Osteoblast (primary cell): ENCODE measurements around the gene TOMT. TPM values are rescaled to one million over a fixed set of nuclear protein-coding genes. Genes with fewer than 3 reads are reported as not detected.
"Not testable (repeated sequence)": the region's sequence is repeated elsewhere in the genome, so short reads cannot be mapped to it uniquely, and the experiment has no call there.

ENCODE experiments used
- DNase-seq: peaks from one replicate; pipeline ENCODE4 v3.0.0; 2011; ENCODE audit warnings: low spot score, mixed read lengths; ENCODE audit not compliant: insufficient read length; ENCODE audit errors: missing footprints
- H2AFZ ChIP-seq: 2 replicates; pipeline ENCODE4 v1.6.0; 2011; ENCODE audit warnings: mild to moderate bottlenecking, low read length
- H3K27ac ChIP-seq: 2 replicates; pipeline ENCODE4 v1.5.1; 2011; ENCODE audit warnings: mild to moderate bottlenecking, low read depth, low read length, moderate library complexity
- H3K27me3 ChIP-seq: 2 replicates; pipeline ENCODE4 v1.6.0; 2012; ENCODE audit warnings: mild to moderate bottlenecking, control low read depth, inconsistent platforms, low read length, moderate library complexity; ENCODE audit not compliant: insufficient read depth
- H3K36me3 ChIP-seq: 2 replicates; pipeline ENCODE4 v1.5.1; 2011; ENCODE audit warnings: mild to moderate bottlenecking, low read length, control low read depth, moderate library complexity; ENCODE audit not compliant: insufficient read depth
- H3K4me1 ChIP-seq: 2 replicates; pipeline ENCODE4 v1.5.1; 2011; ENCODE audit warnings: mild to moderate bottlenecking, low read length, control low read depth, moderate library complexity; ENCODE audit not compliant: insufficient read depth
- H3K4me2 ChIP-seq: 2 replicates; pipeline ENCODE4 v1.6.0; 2011; ENCODE audit warnings: mild to moderate bottlenecking, low read length; ENCODE audit not compliant: insufficient read depth
- H3K4me3 ChIP-seq: fragments of 200-600 bp; sonication (generic); 3 replicates; pipeline ENCODE4 v1.5.1; 2012; ENCODE audit warnings: mild to moderate bottlenecking, low read length, inconsistent platforms; ENCODE audit not compliant: insufficient read depth
- H3K79me2 ChIP-seq: 2 replicates; pipeline ENCODE4 v1.6.0; 2012; ENCODE audit warnings: mild to moderate bottlenecking, low read length, control low read depth, inconsistent platforms; ENCODE audit not compliant: insufficient read depth
- H3K9me3 ChIP-seq: 2 replicates; pipeline ENCODE4 v1.5.1; 2011; ENCODE audit warnings: low read depth, low read length, control low read depth
- H4K20me1 ChIP-seq: 2 replicates; pipeline ENCODE4 v1.6.0; 2012; ENCODE audit warnings: mild to moderate bottlenecking, low read length, control low read depth; ENCODE audit not compliant: insufficient read depth
- CTCF ChIP-seq: IDR thresholded peaks from 2 replicates; pipeline ENCODE4 v1.5.1; 2011; ENCODE audit warnings: mild to moderate bottlenecking, low read depth, low read length, moderate library complexity; ENCODE audit errors: extremely low read depth
- total RNA-seq: library from RNA; depleted of rRNA; stranded (reverse); fragments of >200 nt; gene quantifications from 2 replicates; pipeline ENCODE4 v1.2.3, GENCODE V29; 2012

TOMT gene
- total RNA-seq, 1 donor, result not detected

GRCh38 chr11:72150882-72151281 lies 45.2 kb downstream of the TOMT start:
- no peak overlapping the region for H3K4me2 ChIP-seq
- H3K27ac ChIP-seq, result no peak overlapping the region
- no peak for TF ChIP-seq CTCF
- DNase-seq, result no peak
- H3K27me3 ChIP-seq, result no peaks in the 10 kb centered on the region
- H3K4me3 ChIP-seq, result no peak overlapping the region
- no peaks in the 10 kb centered on the region for H3K36me3 ChIP-seq
- H3K9me3 ChIP-seq, result no peaks in the 10 kb centered on the region
- H3K79me2 ChIP-seq, result no peaks in the 10 kb centered on the region
- H2AFZ ChIP-seq, result no peak overlapping the region
- H3K4me1 ChIP-seq, result no peaks in the 10 kb centered on the region
- no peaks in the 10 kb centered on the region for H4K20me1 ChIP-seq

- not testable (repeated sequence) for H2AFZ ChIP-seq, H3K4me1 ChIP-seq, H3K79me2 ChIP-seq, H3K27ac ChIP-seq, H3K4me2 ChIP-seq, H3K36me3 ChIP-seq, H3K9me3 ChIP-seq, H4K20me1 ChIP-seq, H3K27me3 ChIP-seq, DNase-seq, H3K4me3 ChIP-seq
These were observed 48.1 kb downstream of the TOMT start for GRCh38 chr11:72153874-72154273.

GRCh38 chr11:72154816-72155215 lies 49.1 kb downstream of the TOMT start:
- Histone ChIP-seq H3K27ac (no peak overlapping the region), H3K4me2 (no peak overlapping the region), H3K4me1 (no peaks in the 10 kb centered on the region), H2AFZ (no peak overlapping the region), H3K4me3 (no peak overlapping the region), H3K36me3 (no peaks in the 10 kb centered on the region), H3K27me3 (peaks cover 7% of the 10 kb centered on the region), H4K20me1 (no peaks in the 10 kb centered on the region), H3K9me3 (no peaks in the 10 kb centered on the region), H3K79me2 (no peaks in the 10 kb centered on the region)
- no peak for TF ChIP-seq CTCF
- no peak for DNase-seq

DNA sequence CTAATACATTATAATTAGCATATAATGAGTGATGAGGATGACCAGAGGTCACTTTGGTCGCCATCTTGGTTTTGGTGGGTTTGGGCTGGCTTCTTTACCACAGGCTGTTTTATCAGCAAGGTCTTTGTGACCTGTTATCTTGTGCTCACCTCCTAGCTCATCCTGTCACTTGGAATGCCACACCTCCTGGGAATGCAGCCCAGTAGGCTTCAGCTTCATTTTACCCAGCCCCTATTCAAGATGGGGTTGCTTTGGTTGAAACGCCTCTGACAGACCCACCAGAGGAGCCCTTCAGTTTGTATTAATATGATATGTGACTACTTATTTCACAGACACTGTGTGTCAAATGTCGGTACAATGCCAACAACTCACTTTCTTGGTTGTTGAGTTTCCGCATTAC lies 50.0 kb downstream of the TOMT start:
- Histone ChIP-seq H3K27ac (no peak overlapping the region), H3K27me3 (peaks cover 7% of the 10 kb centered on the region), H3K9me3 (no peaks in the 10 kb centered on the region), H3K4me1 (no peaks in the 10 kb centered on the region), H3K36me3 (no peaks in the 10 kb centered on the region), H4K20me1 (no peaks in the 10 kb centered on the region), H2AFZ (no peak overlapping the region), H3K4me2 (no peak overlapping the region), H3K4me3 (no peak overlapping the region), H3K79me2 (no peaks in the 10 kb centered on the region)
- DNase-seq, result no peak
- no peak for TF ChIP-seq CTCF
